Sigmoid colon (tissue), 7 donors: Measurements from ENCODE around the gene SPATA13. TPM values are rescaled to one million over a fixed set of nuclear protein-coding genes. Genes with fewer than 3 reads are reported as not detected.

ENCODE experiments used
- DNase-seq: peaks from one replicate; pipeline ENCODE4 v3.0.0-alpha.2; 2019
- H3K27ac ChIP-seq, 4 donors: fragments of 200-600 bp; sonication (generic); one replicate each; pipeline ENCODE4 v1.5.1; 2016 to 2019; ENCODE audit warnings: mild to moderate bottlenecking in 1 of 4
- H3K27me3 ChIP-seq, 3 donors: fragments of 200-600 bp; sonication (generic); one replicate each; pipeline ENCODE4 v1.5.1; 2019; ENCODE audit warnings: mild to moderate bottlenecking in 1 of 3
- H3K36me3 ChIP-seq, 4 donors: fragments of 200-600 bp; sonication (generic); one replicate each; pipeline ENCODE4 v1.5.1; 2016 to 2019
- H3K4me1 ChIP-seq, 4 donors: fragments of 200-600 bp; sonication (generic); one replicate each; pipeline ENCODE4 v1.5.1; 2017 to 2019
- H3K4me3 ChIP-seq, 4 donors: fragments of 200-600 bp; sonication (generic); one replicate each; pipeline ENCODE4 v1.5.1; 2017 to 2019; ENCODE audit warnings: mild to moderate bottlenecking in 2 of 4, moderate library complexity in 1 of 4
- H3K9me3 ChIP-seq, 4 donors: fragments of 200-600 bp in 3 of 4; sonication (generic) in 3 of 4; one replicate each; pipeline versions ENCODE4 v1.5.1 to v1.6.1; 2013 to 2019
- EP300 ChIP-seq, 4 donors: sonication (generic); formaldehyde crosslinking; IDR thresholded peaks; one replicate each; pipeline ENCODE4 v1.6.1; 2017; ENCODE audit warnings: antibody characterized with exemption in 4 of 4
- POLR2A ChIP-seq, 2 donors: fragments of 450-650 bp; IDR thresholded peaks; one replicate each; pipeline ENCODE4 v1.6.1; 2016; ENCODE audit warnings: antibody characterized with exemption in 2 of 2, mild to moderate bottlenecking in 2 of 2, moderate library complexity in 2 of 2
- POLR2AphosphoS5 ChIP-seq, 4 donors: sonication (generic); formaldehyde crosslinking; IDR thresholded peaks; one replicate each; pipeline ENCODE4 v1.6.1; 2017; ENCODE audit warnings: antibody characterized with exemption in 4 of 4
- WGBS, 2 donors: extraction: QIAGEN DNeasy Blood & Tissue Kit; methylation state at CpG; one replicate each; pipeline ENCODE4 v1.1.7; 2013; 5-methylcytosine and 5-hydroxymethylcytosine counted together
- intact Hi-C: fragments of 100-400 bp; cut with DNase I; formaldehyde crosslinking; loops from one replicate; pipeline ENCODE4 v1.15.1; 2023
- polyA plus RNA-seq, 3 donors: library from polyadenylated mRNA; stranded (reverse); fragments of 200-250 nt; gene quantifications; one replicate each; pipeline ENCODE4 v1.2.3, GENCODE V29; 2013
- total RNA-seq, 4 donors: library from RNA; depleted of rRNA; stranded (reverse); fragments of >200 nt; gene quantifications; one replicate each; pipeline ENCODE4 v1.1.0, GENCODE V29; 2016
- TF ChIP-seq, protein P1 (sequence below), 4 experiments: fragments of 450-650 bp in 3 of 4; fragments of 200-600 bp in 1 of 4; IDR thresholded peaks; one replicate each; pipeline ENCODE4 v1.5.1; 2016 to 2019; ENCODE audit warnings: antibody characterized with exemption in 4 of 4, mild to moderate bottlenecking in 3 of 4, moderate library complexity in 2 of 4
- donor health status: healthy with polysubstance abuse.
- donor health status: Bipolar disorder and iron deficiency.
- donor health status: healthy.

The SPATA13 gene
- total and polyA plus RNA-seq, 7 donors, result 15.6 to 29.4 (median 18.1) TPM

DNA sequence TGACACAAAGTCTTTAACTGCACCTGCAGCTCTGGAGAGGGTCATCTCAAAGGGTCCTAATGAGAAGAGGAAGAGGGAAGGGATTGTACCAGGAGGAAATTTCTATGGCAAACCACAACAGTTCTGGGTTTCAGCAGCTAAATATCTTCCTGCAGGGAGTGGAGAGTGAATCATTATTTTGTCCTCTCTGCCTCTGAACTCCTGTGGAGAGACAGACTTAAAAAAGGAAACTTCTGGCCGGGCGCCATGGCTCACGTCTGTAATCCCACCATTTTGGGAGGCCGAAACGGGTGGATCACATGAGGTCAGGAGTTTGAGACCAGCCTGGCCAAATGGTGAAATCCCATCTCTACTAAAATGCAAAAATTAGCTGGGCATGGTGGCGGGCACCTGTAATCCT is 132.0 kb downstream of the SPATA13 start:
- Histone ChIP-seq H3K27ac (no peak overlapping the region), H3K27me3 (no peaks in the 10 kb centered on the region), H3K4me1 (no peaks in the 10 kb centered on the region), H3K4me3 (no peak overlapping the region), H3K9me3 (no peaks in the 10 kb centered on the region), H3K36me3 (peaks cover 0 to 93% (median 29%) of the 10 kb centered on the region in 4 donors)
- TF ChIP-seq, protein P1, sequence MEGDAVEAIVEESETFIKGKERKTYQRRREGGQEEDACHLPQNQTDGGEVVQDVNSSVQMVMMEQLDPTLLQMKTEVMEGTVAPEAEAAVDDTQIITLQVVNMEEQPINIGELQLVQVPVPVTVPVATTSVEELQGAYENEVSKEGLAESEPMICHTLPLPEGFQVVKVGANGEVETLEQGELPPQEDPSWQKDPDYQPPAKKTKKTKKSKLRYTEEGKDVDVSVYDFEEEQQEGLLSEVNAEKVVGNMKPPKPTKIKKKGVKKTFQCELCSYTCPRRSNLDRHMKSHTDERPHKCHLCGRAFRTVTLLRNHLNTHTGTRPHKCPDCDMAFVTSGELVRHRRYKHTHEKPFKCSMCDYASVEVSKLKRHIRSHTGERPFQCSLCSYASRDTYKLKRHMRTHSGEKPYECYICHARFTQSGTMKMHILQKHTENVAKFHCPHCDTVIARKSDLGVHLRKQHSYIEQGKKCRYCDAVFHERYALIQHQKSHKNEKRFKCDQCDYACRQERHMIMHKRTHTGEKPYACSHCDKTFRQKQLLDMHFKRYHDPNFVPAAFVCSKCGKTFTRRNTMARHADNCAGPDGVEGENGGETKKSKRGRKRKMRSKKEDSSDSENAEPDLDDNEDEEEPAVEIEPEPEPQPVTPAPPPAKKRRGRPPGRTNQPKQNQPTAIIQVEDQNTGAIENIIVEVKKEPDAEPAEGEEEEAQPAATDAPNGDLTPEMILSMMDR (IDR thresholded peaks at IDR 0.05), result no peak
- TF ChIP-seq POLR2AphosphoS5 (IDR thresholded peaks at IDR 0.05) (no peak), POLR2A (IDR thresholded peaks at IDR 0.05) (no peak), EP300 (IDR thresholded peaks at IDR 0.05) (no peak)
- intact Hi-C loops, result no loop called here
- WGBS, 2 donors, result 92 to 95% methylated on average over 6 of the region's 6 CpGs
- DNase-seq, result no peak

DNA sequence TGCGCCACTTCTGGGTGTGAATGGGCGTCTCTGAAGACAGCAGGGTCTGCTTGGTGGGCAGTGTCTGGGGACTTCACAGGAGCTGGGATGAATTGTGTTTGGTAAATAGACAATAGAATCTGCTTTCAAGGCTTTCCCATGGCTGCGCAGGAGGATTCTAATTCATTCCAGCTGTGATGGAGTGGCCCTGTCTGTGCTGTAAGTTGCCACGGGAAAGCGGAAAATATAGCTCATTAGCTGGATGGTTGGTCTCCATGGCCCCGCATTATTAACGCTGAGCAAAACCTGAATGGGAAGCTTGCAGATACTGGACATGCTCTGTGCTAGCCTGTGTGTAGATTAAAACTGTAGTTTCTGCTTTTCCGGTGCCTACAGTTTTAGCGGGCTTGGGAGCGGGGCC is 133.2 kb downstream of the SPATA13 start:
- no peaks in the 10 kb centered on the region for H3K9me3 ChIP-seq
- H3K4me3 ChIP-seq, result no peak overlapping the region
- DNase-seq, result no peak
- no peaks in the 10 kb centered on the region for H3K4me1 ChIP-seq
- TF ChIP-seq EP300 (IDR thresholded peaks at IDR 0.05) (no peak), POLR2A (IDR thresholded peaks at IDR 0.05) (no peak), POLR2AphosphoS5 (IDR thresholded peaks at IDR 0.05) (no peak)
- TF ChIP-seq, protein P1 (IDR thresholded peaks at IDR 0.05), result no peak
- H3K27ac ChIP-seq, result no peak overlapping the region
- H3K27me3 ChIP-seq, result no peaks in the 10 kb centered on the region
- WGBS, 2 donors, result 96 to 97% methylated on average over 10 of the region's 10 CpGs
- H3K36me3 ChIP-seq, result peaks cover 0 to 95% (median 37%) of the 10 kb centered on the region in 4 donors
- intact Hi-C loops, result no loop called here

DNA sequence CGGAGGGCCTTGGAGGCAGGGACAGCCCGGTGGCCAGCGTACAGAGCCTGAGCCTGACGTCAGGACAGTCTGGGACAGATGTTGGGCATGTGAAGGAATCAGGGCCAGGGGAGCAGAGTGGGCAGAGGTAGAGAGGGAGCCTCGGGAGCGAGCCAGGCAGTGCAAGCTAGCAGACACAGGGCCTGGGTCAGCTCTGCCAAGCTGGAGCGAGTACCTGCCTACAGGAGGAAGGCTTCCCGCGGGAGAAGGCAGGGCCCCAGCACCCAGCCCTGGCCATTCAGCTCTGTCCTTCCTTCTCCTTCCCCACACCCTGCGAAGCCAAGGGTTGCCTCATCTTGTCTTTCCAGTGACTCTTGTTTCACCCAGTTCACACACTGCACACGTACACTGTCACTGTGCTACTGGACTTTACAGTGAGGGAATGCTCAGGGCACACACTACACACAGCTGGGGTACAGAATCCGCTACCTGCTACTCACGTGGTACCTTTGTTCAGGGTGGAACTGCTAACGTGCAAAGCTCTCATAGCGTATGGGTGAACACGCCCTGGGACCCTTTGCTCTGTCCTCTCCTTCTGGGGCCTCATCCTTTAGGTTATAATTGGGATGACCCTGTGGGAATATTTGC is 139.1 kb downstream of the SPATA13 start:
- no peak for DNase-seq
- H3K4me1 ChIP-seq, result peaks cover 0 to 6% (median 2%) of the 10 kb centered on the region in 4 donors
- peaks cover 0 to 92% (median 27%) of the 10 kb centered on the region in 4 donors for H3K36me3 ChIP-seq
- no peak overlapping the region for H3K4me3 ChIP-seq
- no peak overlapping the region for H3K27ac ChIP-seq
- TF ChIP-seq POLR2AphosphoS5 (IDR thresholded peaks at IDR 0.05), result no peak
- TF ChIP-seq POLR2A (IDR thresholded peaks at IDR 0.05), result no peak
- no peak for TF ChIP-seq EP300 (IDR thresholded peaks at IDR 0.05)
- TF ChIP-seq, protein P1 (IDR thresholded peaks at IDR 0.05), result no peak
- H3K9me3 ChIP-seq, result no peaks in the 10 kb centered on the region
- intact Hi-C loops, result no loop called here
- WGBS, 2 donors, result 93 to 96% methylated on average over 16 of the region's 16 CpGs
- H3K27me3 ChIP-seq, result no peaks in the 10 kb centered on the region

DNA sequence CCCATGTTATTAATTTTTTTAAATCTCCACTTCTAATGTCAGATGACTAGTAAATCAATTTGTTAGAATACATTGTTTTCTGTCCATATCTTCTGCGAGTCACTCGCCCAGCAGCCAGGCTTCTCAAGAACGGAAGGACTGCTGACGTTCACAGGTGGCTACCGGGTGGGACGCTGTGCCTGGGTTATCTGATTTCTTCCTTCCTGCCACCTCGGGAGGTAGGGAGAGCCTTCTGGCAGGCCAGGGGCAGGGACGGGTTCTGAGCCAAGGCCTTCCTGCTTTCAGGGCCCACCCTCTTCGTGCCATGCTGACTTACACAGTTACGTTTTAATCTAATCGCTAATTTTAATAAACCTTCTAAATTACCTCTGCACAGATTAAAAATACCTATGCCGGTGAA is 140.9 kb downstream of the SPATA13 start:
- no peak overlapping the region for H3K27ac ChIP-seq
- TF ChIP-seq EP300 (IDR thresholded peaks at IDR 0.05) (no peak), POLR2AphosphoS5 (IDR thresholded peaks at IDR 0.05) (no peak), POLR2A (IDR thresholded peaks at IDR 0.05) (no peak)
- TF ChIP-seq, protein P1 (IDR thresholded peaks at IDR 0.05), result no peak
- 89 to 90% methylated on average over 12 of the region's 12 CpGs for WGBS, 2 donors
- intact Hi-C loops, result no loop called here
- peaks cover 0 to 76% (median 23%) of the 10 kb centered on the region in 4 donors for H3K36me3 ChIP-seq
- H3K9me3 ChIP-seq, result no peaks in the 10 kb centered on the region
- peak; percentile 22 for DNase-seq
- no peaks in the 10 kb centered on the region for H3K27me3 ChIP-seq
- H3K4me1 ChIP-seq, result peaks cover 0 to 10% (median 4%) of the 10 kb centered on the region in 4 donors
- H3K4me3 ChIP-seq, result no peak overlapping the region

DNA sequence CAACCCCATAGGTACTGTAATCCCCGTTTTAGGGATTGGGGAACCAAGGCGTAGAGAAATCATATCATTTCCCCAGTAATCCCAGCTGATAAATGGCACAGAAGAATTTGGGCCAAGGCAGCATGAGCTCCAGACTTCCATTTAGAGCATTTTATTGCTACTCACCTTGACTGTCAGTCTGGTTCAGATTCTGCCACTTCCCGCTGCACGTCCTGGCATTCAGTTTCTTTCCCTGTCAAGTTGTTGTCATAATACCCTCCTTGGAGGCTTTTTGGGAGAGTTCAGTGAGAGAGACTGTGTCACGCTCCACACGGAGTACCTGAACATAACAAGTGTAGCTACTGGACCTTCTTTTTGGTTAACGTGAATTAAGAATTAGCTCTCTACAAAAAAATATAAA is 141.4 kb downstream of the SPATA13 start:
- no peaks in the 10 kb centered on the region for H3K27me3 ChIP-seq
- H3K4me1 ChIP-seq, result peaks cover 0 to 10% (median 4%) of the 10 kb centered on the region in 4 donors
- 86 to 90% methylated on average over 7 of the region's 7 CpGs for WGBS, 2 donors
- peak; percentile 18 for DNase-seq
- no peak overlapping the region for H3K4me3 ChIP-seq
- intact Hi-C loops, result no loop called here
- H3K27ac ChIP-seq, result no peak overlapping the region
- peaks cover 0 to 71% (median 21%) of the 10 kb centered on the region in 4 donors for H3K36me3 ChIP-seq
- no peaks in the 10 kb centered on the region for H3K9me3 ChIP-seq
- TF ChIP-seq, protein P1 (IDR thresholded peaks at IDR 0.05), result no peak
- TF ChIP-seq POLR2AphosphoS5 (IDR thresholded peaks at IDR 0.05) (no peak), POLR2A (IDR thresholded peaks at IDR 0.05) (no peak), EP300 (IDR thresholded peaks at IDR 0.05) (no peak)
